GM23338 (cell line): Measurements from ENCODE around the gene SART3. TPM values are rescaled to one million over a fixed set of nuclear protein-coding genes. Genes with fewer than 3 reads are reported as not detected.

Source experiments
- ATAC-seq: fragments of 200-7000 bp; cut with Tn5 transposase; 3 replicates; pipeline ENCODE4 v1.9.1; 2020
- DNase-seq: peaks from one replicate; pipeline ENCODE4 v3.0.0-alpha.2; 2015; ENCODE audit warnings: low spot score
- H2AFZ ChIP-seq: fragments of 200-600 bp; sonication (generic); 2 replicates; pipeline ENCODE4 v1.8.0; 2016; ENCODE audit warnings: antibody characterized with exemption, mild to moderate bottlenecking, moderate library complexity
- H3F3A ChIP-seq: fragments of 200-600 bp; sonication (generic); replicated peaks from 2 replicates; pipeline ENCODE4 v1.8.0; 2017; ENCODE audit warnings: antibody characterized with exemption, mixed run types, low read depth
- H3K27ac ChIP-seq: fragments of 200-600 bp; sonication (generic); 2 replicates; pipeline ENCODE4 v1.6.1; 2016; ENCODE audit warnings: low read depth
- H3K27me3 ChIP-seq: fragments of 200-600 bp; sonication (generic); 2 replicates; pipeline ENCODE4 v1.8.0; 2016; ENCODE audit warnings: mild to moderate bottlenecking, mixed run types, moderate library complexity; ENCODE audit not compliant: insufficient read depth
- H3K36me3 ChIP-seq: fragments of 200-600 bp; sonication (generic); 2 replicates; pipeline ENCODE4 v1.8.0; 2016; ENCODE audit warnings: mild to moderate bottlenecking; ENCODE audit not compliant: insufficient read depth
- H3K4me1 ChIP-seq: fragments of 200-600 bp; sonication (generic); 2 replicates; pipeline ENCODE4 v1.8.0; 2016; ENCODE audit warnings: mild to moderate bottlenecking, moderate library complexity; ENCODE audit not compliant: insufficient read depth
- H3K4me2 ChIP-seq: fragments of 200-600 bp; sonication (generic); 2 replicates; pipeline ENCODE4 v1.7.1; 2017; ENCODE audit warnings: mixed run types
- H3K4me3 ChIP-seq: fragments of 200-600 bp; sonication (generic); 2 replicates; pipeline ENCODE4 v1.6.1; 2016; ENCODE audit warnings: mixed run types
- H3K79me2 ChIP-seq: fragments of 200-600 bp; sonication (generic); replicated peaks from 2 replicates; pipeline ENCODE4 v1.8.0; 2017; ENCODE audit warnings: mild to moderate bottlenecking; ENCODE audit not compliant: insufficient read depth
- H3K9me2 ChIP-seq: fragments of 200-600 bp; sonication (generic); 2 replicates; pipeline ENCODE4 v1.8.0; 2017; ENCODE audit not compliant: insufficient read depth
- H4K20me1 ChIP-seq: fragments of 200-600 bp; sonication (generic); replicated peaks from 2 replicates; pipeline ENCODE4 v1.8.0; 2017; ENCODE audit warnings: mild to moderate bottlenecking; ENCODE audit not compliant: insufficient read depth
- H3K27ac Mint-ChIP-seq: 2 replicates; pipeline ENCODE4 v1.8.0; 2020; ENCODE audit warnings: inconsistent platforms, mild to moderate bottlenecking, moderate library complexity, mixed read lengths
- H3K27me3 Mint-ChIP-seq: 3 replicates; pipeline ENCODE4 v1.8.0; 2022; ENCODE audit warnings: low read depth, mild to moderate bottlenecking, moderate library complexity, mixed read lengths, inconsistent platforms; ENCODE audit not compliant: insufficient read depth, poor library complexity
- H3K36me3 Mint-ChIP-seq: 3 replicates; pipeline ENCODE4 v1.8.0; 2021; ENCODE audit warnings: low read depth, mild to moderate bottlenecking, inconsistent platforms, moderate library complexity, mixed read lengths
- H3K4me1 Mint-ChIP-seq: 3 replicates; pipeline ENCODE4 v1.8.0; 2020; ENCODE audit warnings: mild to moderate bottlenecking, inconsistent platforms, mixed read lengths
- H3K4me3 Mint-ChIP-seq: 3 replicates; pipeline ENCODE4 v1.8.0; 2021; ENCODE audit warnings: moderate library complexity, mild to moderate bottlenecking, inconsistent platforms, mixed read lengths
- H3K9me3 Mint-ChIP-seq: 3 replicates; pipeline ENCODE4 v1.8.0; 2020; ENCODE audit warnings: moderate library complexity, mild to moderate bottlenecking, inconsistent platforms, mixed read lengths
- CREB1 ChIP-seq: fragments of 250-450 bp; sonication (Bioruptor Pico); IDR thresholded peaks from 2 replicates; pipeline ENCODE4 v1.5.0; 2020; ENCODE audit warnings: low read depth, mild to moderate bottlenecking, moderate library complexity
- EZH2 ChIP-seq: fragments of 200-600 bp; sonication (generic); IDR thresholded peaks from one replicate; pipeline ENCODE4 v1.8.0; 2017; ENCODE audit warnings: antibody characterized with exemption, mild to moderate bottlenecking, low read depth; ENCODE audit not compliant: unreplicated experiment
- EZH2phosphoT487 ChIP-seq: fragments of 200-600 bp; sonication (generic); IDR thresholded peaks from one replicate; pipeline ENCODE4 v1.8.1; 2018; ENCODE audit warnings: antibody characterized with exemption; ENCODE audit not compliant: unreplicated experiment
- JUNB ChIP-seq: IDR thresholded peaks from one replicate; pipeline ENCODE4 v1.6.1; 2016; ENCODE audit warnings: antibody characterized with exemption; ENCODE audit not compliant: unreplicated experiment
- POLR2AphosphoS5 ChIP-seq: IDR thresholded peaks from 2 replicates; pipeline ENCODE4 v1.6.1; 2016; ENCODE audit warnings: antibody characterized with exemption, low read depth
- ZNF331 ChIP-seq: fragments of 250-450 bp; sonication (Bioruptor Pico); IDR thresholded peaks from 2 replicates; pipeline ENCODE4 v1.5.0; 2020; ENCODE audit warnings: low read depth, mild to moderate bottlenecking, moderate library complexity
- polyA plus RNA-seq: library from polyadenylated mRNA; unstranded; fragments of >200 nt; fragmentation: Nextera tagmentation; extraction: Ambion mirVana; gene quantifications from 2 replicates; pipeline ENCODE4 v1.2.1, GENCODE V29; 2016
- total RNA-seq: library from RNA; depleted of rRNA; stranded (reverse); fragments of >200 nt; shearing (Covaris generic); gene quantifications from 2 replicates; pipeline ENCODE4 v1.2.3, GENCODE V29; 2014
- TF ChIP-seq, protein P1 (sequence below): IDR thresholded peaks from one replicate; pipeline ENCODE4 v1.6.1; 2018; ENCODE audit warnings: antibody characterized with exemption; ENCODE audit not compliant: unreplicated experiment
- TF ChIP-seq, protein P2 (sequence below): fragments of 250-450 bp; sonication (Bioruptor Pico); IDR thresholded peaks from 2 replicates; pipeline ENCODE4 v1.5.0; 2020; ENCODE audit warnings: mild to moderate bottlenecking, moderate library complexity
- TF ChIP-seq, protein P3 (sequence below): IDR thresholded peaks from 2 replicates; pipeline ENCODE4 v1.6.1; 2016; ENCODE audit warnings: antibody characterized with exemption
- TF ChIP-seq, protein P4 (sequence below), 2 experiments: fragments of 200-600 bp in 1 of 2; sonication (generic) in 1 of 2; conservative IDR thresholded peaks; 2 replicates each; pipeline versions ENCODE4 v1.5.1 to v1.6.1; 2016 to 2017; ENCODE audit warnings: antibody characterized with exemption in 2 of 2, low read depth in 2 of 2, mild to moderate bottlenecking in 2 of 2, moderate library complexity in 1 of 2

Gene SART3
- total and polyA plus RNA-seq, 2 experiments from 2014 or later = 49.8 to 112 TPM

DNA sequence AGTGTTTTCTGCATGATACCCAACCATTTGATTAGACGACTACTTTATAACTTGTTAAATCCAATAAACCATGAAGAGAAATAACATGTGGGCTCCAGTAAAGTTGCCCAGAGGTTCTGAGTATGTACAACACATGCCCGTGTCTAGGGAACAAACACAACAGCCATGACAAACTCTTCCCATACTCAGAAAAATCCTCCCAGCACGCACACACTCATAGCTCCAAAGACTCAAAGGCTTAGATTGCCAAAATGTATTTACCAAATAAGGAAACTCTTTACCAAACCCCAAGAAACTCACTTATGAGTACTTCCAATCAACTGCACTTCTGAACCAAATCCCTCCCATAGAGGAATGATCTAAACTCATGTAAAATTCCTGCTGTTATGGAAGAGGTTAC is 17.3 kb downstream of the SART3 start:
- no peaks in the 10 kb centered on the region for H3K27me3 Mint-ChIP-seq
- TF ChIP-seq, protein P1, sequence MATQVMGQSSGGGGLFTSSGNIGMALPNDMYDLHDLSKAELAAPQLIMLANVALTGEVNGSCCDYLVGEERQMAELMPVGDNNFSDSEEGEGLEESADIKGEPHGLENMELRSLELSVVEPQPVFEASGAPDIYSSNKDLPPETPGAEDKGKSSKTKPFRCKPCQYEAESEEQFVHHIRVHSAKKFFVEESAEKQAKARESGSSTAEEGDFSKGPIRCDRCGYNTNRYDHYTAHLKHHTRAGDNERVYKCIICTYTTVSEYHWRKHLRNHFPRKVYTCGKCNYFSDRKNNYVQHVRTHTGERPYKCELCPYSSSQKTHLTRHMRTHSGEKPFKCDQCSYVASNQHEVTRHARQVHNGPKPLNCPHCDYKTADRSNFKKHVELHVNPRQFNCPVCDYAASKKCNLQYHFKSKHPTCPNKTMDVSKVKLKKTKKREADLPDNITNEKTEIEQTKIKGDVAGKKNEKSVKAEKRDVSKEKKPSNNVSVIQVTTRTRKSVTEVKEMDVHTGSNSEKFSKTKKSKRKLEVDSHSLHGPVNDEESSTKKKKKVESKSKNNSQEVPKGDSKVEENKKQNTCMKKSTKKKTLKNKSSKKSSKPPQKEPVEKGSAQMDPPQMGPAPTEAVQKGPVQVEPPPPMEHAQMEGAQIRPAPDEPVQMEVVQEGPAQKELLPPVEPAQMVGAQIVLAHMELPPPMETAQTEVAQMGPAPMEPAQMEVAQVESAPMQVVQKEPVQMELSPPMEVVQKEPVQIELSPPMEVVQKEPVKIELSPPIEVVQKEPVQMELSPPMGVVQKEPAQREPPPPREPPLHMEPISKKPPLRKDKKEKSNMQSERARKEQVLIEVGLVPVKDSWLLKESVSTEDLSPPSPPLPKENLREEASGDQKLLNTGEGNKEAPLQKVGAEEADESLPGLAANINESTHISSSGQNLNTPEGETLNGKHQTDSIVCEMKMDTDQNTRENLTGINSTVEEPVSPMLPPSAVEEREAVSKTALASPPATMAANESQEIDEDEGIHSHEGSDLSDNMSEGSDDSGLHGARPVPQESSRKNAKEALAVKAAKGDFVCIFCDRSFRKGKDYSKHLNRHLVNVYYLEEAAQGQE = no peak
- TF ChIP-seq EZH2phosphoT487 (no peak), POLR2AphosphoS5 (no peak), EZH2 (no peak), ZNF331 (no peak), JUNB (no peak), CREB1 (CRISPR knock-in tag) (no peak)
- TF ChIP-seq, protein P2, sequence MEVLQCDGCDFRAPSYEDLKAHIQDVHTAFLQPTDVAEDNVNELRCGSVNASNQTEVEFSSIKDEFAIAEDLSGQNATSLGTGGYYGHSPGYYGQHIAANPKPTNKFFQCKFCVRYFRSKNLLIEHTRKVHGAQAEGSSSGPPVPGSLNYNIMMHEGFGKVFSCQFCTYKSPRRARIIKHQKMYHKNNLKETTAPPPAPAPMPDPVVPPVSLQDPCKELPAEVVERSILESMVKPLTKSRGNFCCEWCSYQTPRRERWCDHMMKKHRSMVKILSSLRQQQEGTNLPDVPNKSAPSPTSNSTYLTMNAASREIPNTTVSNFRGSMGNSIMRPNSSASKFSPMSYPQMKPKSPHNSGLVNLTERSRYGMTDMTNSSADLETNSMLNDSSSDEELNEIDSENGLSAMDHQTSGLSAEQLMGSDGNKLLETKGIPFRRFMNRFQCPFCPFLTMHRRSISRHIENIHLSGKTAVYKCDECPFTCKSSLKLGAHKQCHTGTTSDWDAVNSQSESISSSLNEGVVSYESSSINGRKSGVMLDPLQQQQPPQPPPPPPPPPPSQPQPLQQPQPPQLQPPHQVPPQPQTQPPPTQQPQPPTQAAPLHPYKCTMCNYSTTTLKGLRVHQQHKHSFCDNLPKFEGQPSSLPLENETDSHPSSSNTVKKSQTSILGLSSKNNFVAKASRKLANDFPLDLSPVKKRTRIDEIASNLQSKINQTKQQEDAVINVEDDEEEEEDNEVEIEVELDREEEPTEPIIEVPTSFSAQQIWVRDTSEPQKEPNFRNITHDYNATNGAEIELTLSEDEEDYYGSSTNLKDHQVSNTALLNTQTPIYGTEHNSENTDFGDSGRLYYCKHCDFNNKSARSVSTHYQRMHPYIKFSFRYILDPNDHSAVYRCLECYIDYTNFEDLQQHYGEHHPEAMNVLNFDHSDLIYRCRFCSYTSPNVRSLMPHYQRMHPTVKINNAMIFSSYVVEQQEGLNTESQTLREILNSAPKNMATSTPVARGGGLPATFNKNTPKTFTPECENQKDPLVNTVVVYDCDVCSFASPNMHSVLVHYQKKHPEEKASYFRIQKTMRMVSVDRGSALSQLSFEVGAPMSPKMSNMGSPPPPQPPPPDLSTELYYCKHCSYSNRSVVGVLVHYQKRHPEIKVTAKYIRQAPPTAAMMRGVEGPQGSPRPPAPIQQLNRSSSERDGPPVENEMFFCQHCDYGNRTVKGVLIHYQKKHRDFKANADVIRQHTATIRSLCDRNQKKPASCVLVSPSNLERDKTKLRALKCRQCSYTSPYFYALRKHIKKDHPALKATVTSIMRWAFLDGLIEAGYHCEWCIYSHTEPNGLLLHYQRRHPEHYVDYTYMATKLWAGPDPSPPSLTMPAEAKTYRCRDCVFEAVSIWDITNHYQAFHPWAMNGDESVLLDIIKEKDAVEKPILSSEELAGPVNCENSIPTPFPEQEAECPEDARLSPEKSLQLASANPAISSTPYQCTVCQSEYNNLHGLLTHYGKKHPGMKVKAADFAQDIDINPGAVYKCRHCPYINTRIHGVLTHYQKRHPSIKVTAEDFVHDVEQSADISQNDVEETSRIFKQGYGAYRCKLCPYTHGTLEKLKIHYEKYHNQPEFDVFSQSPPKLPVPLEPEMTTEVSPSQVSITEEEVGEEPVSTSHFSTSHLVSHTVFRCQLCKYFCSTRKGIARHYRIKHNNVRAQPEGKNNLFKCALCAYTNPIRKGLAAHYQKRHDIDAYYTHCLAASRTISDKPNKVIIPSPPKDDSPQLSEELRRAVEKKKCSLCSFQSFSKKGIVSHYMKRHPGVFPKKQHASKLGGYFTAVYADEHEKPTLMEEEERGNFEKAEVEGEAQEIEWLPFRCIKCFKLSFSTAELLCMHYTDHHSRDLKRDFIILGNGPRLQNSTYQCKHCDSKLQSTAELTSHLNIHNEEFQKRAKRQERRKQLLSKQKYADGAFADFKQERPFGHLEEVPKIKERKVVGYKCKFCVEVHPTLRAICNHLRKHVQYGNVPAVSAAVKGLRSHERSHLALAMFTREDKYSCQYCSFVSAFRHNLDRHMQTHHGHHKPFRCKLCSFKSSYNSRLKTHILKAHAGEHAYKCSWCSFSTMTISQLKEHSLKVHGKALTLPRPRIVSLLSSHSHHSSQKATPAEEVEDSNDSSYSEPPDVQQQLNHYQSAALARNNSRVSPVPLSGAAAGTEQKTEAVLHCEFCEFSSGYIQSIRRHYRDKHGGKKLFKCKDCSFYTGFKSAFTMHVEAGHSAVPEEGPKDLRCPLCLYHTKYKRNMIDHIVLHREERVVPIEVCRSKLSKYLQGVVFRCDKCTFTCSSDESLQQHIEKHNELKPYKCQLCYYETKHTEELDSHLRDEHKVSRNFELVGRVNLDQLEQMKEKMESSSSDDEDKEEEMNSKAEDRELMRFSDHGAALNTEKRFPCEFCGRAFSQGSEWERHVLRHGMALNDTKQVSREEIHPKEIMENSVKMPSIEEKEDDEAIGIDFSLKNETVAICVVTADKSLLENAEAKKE (CRISPR knock-in tag) = no peak
- TF ChIP-seq, protein P3, sequence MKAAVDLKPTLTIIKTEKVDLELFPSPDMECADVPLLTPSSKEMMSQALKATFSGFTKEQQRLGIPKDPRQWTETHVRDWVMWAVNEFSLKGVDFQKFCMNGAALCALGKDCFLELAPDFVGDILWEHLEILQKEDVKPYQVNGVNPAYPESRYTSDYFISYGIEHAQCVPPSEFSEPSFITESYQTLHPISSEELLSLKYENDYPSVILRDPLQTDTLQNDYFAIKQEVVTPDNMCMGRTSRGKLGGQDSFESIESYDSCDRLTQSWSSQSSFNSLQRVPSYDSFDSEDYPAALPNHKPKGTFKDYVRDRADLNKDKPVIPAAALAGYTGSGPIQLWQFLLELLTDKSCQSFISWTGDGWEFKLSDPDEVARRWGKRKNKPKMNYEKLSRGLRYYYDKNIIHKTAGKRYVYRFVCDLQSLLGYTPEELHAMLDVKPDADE = no peak
- TF ChIP-seq, protein P4, sequence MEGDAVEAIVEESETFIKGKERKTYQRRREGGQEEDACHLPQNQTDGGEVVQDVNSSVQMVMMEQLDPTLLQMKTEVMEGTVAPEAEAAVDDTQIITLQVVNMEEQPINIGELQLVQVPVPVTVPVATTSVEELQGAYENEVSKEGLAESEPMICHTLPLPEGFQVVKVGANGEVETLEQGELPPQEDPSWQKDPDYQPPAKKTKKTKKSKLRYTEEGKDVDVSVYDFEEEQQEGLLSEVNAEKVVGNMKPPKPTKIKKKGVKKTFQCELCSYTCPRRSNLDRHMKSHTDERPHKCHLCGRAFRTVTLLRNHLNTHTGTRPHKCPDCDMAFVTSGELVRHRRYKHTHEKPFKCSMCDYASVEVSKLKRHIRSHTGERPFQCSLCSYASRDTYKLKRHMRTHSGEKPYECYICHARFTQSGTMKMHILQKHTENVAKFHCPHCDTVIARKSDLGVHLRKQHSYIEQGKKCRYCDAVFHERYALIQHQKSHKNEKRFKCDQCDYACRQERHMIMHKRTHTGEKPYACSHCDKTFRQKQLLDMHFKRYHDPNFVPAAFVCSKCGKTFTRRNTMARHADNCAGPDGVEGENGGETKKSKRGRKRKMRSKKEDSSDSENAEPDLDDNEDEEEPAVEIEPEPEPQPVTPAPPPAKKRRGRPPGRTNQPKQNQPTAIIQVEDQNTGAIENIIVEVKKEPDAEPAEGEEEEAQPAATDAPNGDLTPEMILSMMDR (conservative IDR thresholded peaks at IDR 0.05; ENCODE audit: low read depth in 2 of 2) = no peak
- no peaks in the 10 kb centered on the region for H3K9me3 Mint-ChIP-seq

More for the DNA sequence above, 17.3 kb downstream of the SART3 start:
- no peak overlapping the region for H3K27ac ChIP-seq
- DNase-seq = no peak
- no peak overlapping the region for H3K4me2 ChIP-seq
- peaks cover 56% of the 10 kb centered on the region for H3K36me3 ChIP-seq
- no peak overlapping the region for H3K4me3 Mint-ChIP-seq
- no peak for ATAC-seq
- H3K4me3 ChIP-seq = no peak overlapping the region
- H3K9me2 ChIP-seq = no peaks in the 10 kb centered on the region
- H3K4me1 ChIP-seq = no peaks in the 10 kb centered on the region
- H3K79me2 ChIP-seq = peaks cover 87% of the 10 kb centered on the region
- no peaks in the 10 kb centered on the region for H3K27me3 ChIP-seq
- H3K4me1 Mint-ChIP-seq = no peaks in the 10 kb centered on the region
- H3K27ac Mint-ChIP-seq = no peak overlapping the region
- peaks cover 32% of the 10 kb centered on the region for H4K20me1 ChIP-seq
- no peak overlapping the region for H2AFZ ChIP-seq
- H3F3A ChIP-seq = 0 out of 2 replicates have a peak, but pooled peaks cover 2% of the 10 kb centered on the region
- H3K36me3 Mint-ChIP-seq = peaks cover 66% of the 10 kb centered on the region
